ENCODE measurements around the gene INPP5A. TPM values are rescaled to one million over a fixed set of nuclear protein-coding genes. Genes with fewer than 3 reads are reported as not detected.
"Not testable (repeated sequence)": the region's sequence is repeated elsewhere in the genome, so short reads cannot be mapped to it uniquely, and the experiment has no call there.

The INPP5A gene
- total RNA-seq, 2 donors from 2014 or later = 65.2 to 102 TPM

DNA sequence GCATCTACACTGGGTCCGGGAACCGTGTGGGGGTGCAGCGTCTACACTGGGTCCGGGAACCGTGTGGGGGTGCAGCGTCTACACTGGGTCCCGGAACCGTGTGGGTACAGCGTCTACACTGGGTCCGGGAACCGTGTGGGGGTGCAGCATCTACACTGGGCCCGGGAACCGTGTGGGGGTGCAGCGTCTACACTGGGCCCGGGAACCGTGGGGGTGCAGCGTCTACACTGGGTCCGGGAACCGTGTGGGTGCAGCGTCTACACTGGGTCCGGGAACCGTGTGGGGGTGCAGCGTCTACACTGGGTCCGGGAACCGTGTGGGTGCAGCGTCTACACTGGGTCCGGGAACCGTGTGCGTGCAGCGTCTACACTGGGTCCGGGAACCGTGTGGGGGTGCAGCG, 254.5 kb downstream of the INPP5A start:
- intact Hi-C loops (cut with DNase I); DNase-seq (ENCODE audit: low spot score): not testable (repeated sequence)

DNA sequence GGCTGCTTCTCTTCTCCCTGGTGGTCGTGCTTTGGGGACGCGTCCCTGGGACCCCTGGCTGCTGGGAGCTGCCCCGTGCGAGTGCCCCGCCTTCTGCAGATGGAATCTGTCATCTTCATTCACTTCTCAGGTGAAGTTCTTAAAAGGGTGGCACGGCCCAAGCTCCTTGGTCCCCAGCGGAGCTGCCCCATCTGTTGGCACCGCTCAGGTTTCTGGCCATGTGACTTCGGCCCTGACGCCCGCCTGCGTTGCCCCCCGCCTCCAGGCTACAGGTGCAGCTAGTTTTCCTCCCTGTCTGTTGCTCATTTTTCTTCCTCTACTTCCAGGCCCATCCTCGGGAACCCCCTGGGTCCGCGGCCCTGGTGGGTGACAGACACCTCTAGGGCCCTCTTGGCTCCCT, 255.2 kb downstream of the INPP5A start:
- DNase-seq (ENCODE audit: low spot score) = no peak
- intact Hi-C loops (cut with DNase I) = no loop called here

DNA sequence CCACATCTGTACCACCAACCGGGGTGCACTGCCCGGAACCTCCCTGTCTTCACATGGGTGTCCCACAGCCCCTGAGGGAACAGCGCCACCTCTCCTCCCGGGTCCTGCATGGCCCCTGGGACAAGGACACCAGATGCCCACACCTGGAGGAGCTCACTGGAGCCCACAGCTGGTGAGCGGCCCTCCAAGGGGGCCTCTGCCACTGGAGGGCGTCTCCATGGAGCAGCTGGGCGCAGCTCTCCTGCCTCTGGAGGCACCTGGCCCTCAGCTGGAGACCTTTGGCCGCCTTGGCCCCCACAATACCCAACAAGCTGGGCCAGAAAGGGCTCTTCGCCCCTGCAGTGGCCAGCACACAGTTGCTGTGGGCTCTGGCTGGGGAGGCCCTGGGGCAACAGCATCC, 255.6 kb downstream of the INPP5A start:
- intact Hi-C loops (cut with DNase I) = no loop called here
- no peak for DNase-seq (ENCODE audit: low spot score)

DNA sequence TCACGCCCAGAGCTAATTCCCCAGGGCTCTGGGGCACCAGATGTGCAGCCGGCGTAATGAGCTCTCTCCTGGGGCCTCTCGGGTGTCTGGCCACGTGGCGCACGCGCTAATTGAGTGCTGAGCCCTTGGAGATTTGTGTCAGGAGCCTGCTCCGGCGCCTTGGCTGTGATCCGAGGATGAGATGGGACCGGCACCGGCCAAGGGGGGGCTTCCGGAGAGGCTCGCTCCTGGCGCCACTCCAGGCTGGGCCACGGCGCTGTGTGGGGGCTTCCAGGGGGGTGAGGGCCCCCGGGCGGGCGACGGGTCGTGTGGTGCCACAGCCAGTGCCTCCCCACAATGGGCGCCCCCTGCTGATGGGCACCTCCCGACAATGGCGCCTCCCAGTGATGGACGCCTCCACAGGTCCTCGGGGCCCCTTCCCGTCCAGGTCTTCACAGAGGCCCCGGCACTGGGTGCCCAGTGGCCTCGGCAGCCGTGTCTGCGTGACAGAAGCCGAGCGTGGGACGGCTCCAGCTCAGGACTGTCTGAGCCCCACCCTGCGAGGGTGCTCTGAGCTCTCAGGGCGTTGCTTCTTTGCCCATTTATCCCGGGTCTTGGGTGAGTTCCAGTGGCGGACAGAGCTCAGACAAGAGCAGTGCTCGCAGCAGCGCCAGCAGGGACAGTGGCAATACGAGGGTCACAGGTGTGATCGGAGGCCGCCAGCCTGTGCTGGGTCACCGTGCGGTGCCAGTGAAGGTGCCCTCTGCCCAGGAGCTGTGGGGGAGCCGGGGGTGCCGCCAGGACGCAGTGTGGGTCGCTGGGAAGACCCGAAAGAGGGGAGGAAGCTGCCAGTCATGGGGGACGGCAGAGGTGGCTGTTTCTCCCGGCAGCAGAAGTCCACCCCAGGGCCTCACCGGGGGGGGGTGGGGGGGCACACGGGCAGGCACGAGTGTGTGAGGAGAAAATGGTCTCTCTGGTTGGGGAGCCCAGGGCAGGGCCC, 256.6 kb downstream of the INPP5A start:
- intact Hi-C loops (cut with DNase I) = no loop called here
- no peak for DNase-seq (ENCODE audit: low spot score)

DNA sequence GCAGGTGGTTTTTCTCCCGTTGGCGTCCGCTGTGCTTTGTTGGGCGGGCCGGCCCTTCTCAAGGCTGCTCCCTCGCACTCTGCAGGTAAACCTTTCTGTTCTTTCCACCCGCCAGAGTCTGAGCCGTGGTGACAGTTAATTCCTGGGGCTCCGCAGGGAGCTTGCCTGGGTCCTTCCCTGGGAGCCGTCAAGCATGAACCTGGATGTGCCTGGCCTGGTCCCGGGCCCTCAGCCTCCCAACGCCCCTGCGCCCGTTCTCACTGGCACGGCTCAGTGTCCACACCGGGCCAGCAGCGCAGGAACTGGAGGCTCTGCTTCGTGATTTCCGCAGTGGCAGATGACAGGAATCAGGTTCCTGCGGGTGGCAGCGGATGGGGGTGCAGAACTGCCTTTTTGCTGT, 259.3 kb downstream of the INPP5A start:
- intact Hi-C loops (cut with DNase I) = no loop called here

DNA sequence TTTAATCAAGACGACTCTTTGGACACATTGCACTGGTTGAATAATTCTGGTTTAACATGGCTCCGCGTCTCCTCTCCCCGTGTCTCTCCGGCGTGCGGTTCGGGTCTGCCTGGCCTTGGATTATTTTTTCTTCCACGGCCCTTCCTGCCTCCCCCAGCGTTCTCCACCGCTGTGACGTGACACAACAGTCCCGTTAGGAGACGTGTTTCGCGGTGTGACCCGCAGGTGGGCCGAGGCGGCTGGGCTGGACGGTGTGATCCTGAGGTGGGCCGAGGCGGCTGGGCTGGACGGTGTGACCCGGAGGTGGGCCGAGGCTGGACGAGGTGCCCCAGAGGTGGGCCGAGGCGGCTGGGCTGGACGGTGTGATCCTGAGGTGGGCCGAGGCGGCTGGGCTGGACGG, 260.4 kb downstream of the INPP5A start:
- DNase-seq (ENCODE audit: low spot score); intact Hi-C loops (cut with DNase I): not testable (repeated sequence)

More for the DNA sequence above, 259.3 kb downstream of the INPP5A start:
- DNase-seq (ENCODE audit: low spot score) = no peak

DNA sequence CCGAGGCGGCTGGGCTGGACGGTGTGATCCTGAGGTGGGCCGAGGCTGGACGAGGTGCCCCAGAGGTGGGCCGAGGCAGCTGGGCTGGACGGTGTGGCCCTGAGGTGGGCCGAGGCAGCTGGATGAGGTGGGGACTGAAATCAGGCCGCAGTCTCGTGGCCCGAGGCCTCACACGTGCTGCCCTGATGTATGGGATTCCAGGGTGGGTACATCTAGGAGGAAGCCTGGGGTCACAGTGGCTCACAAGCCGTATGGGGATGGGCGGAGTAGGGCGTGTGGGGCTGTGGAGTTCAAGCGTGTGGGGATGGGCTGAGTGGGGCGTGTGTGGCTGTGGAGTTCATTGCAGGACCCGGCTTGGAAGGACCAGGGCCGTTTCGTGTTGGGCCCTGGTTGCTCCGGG, 260.8 kb downstream of the INPP5A start:
- no peak for DNase-seq (ENCODE audit: low spot score)
- intact Hi-C loops (cut with DNase I) = no loop called here

DNA sequence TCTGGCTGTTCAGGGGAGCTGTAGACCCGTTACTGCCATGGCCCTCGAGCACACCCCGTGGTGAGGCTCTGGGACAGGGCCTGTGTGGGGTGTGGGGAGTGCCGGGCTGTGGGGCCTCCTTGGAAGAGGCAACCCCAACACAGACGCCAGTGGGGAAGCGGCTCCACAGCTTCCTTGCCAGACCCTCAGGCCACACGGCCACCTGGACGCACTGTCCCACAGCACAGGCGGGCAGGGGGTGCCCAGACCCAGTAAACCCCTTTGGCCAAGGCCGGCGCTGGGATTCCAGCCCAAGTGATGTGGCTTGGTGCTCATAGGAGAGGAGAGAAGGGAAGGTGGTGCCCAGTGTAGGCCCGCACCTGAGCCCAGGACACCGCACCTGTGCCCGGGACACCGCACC, 261.3 kb downstream of the INPP5A start:
- intact Hi-C loops (cut with DNase I) = no loop called here
- no peak for DNase-seq (ENCODE audit: low spot score)

DNA sequence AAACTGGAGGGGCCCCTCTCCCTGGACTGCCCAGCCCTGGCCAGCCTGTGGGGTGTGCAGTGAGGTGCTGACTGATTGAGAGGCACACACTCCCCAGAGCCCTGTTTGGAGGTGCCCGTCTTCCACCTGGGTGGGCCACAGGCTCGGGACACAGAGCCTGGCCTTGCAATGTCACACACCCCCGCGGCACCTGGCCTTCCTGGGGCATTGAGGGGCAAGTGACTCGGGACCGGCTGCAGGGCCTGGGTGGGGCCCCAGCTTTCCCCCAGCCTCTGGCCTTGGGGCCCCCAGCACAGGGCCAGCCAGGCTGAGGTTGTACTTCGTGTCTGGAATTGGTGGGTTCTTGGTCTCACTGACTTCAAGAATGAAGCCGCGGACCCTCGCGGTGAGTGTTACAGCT, 262.3 kb downstream of the INPP5A start:
- intact Hi-C loops (cut with DNase I) = loop anchor here in 1 of 2 donors (5.0 kb wide), 1 partner anchor 222 kb away; no protein-coding TSS in a partner anchor
- DNase-seq (ENCODE audit: low spot score) = no peak

DNA sequence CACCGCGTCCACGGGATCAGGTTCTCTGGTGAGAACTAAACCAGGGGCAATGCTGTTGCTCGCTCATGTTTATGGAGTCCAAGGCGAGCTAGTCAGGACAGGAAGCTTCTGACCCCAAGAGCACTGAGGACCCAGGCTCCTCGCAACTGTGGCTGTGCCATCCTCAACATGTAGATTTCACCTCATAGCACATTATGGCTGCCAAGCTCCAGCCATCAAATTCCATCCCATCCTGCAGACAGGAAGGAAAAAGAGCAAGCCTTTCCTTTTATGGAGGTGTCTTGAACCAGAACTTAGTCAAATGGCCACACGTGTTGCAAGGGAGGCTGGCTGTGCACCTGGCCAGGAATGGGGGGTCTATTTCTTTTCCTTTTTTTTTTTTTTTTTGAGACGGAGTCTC, 264.5 kb downstream of the INPP5A start:
- no peak for DNase-seq (ENCODE audit: low spot score)
- intact Hi-C loops (cut with DNase I) = loop anchor here in 1 of 2 donors (5.0 kb wide), 1 partner anchor 220 kb away; no protein-coding TSS in a partner anchor

DNA sequence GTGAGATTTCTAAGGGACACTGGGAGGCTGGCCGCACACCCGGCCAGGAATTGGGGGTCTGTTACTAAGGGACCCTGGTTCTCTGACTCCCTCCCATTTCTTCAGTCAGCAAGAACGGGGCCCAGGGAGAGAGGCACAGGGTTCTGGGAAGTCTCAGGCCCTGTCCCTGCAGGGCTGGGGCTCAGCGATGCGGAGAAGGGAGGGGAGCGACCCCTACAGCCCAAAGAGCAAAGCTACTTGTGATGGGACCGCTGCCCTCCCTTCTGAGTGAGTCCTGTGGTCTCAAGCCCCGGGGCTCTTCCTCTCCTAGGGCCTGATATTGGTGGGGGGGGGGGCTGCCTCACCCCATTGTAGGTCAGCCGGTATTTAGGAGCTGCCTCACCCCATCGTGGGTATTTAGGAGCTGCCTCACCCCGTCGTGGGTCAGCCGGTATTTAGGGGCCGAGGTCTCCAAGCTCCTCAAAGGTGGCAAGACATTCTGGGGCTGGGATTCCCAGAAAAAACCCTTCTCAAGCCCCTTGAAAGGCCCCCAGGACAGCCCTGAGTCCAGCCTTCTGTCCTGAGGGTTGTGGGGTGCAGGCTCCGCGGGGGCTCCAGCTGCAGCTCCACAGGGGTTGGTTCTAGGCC, 265.2 kb downstream of the INPP5A start:
- no peak for DNase-seq (ENCODE audit: low spot score)
- intact Hi-C loops (cut with DNase I) = loop anchor here in 1 of 2 donors (5.0 kb wide), 1 partner anchor 219 kb away; no protein-coding TSS in a partner anchor

DNA sequence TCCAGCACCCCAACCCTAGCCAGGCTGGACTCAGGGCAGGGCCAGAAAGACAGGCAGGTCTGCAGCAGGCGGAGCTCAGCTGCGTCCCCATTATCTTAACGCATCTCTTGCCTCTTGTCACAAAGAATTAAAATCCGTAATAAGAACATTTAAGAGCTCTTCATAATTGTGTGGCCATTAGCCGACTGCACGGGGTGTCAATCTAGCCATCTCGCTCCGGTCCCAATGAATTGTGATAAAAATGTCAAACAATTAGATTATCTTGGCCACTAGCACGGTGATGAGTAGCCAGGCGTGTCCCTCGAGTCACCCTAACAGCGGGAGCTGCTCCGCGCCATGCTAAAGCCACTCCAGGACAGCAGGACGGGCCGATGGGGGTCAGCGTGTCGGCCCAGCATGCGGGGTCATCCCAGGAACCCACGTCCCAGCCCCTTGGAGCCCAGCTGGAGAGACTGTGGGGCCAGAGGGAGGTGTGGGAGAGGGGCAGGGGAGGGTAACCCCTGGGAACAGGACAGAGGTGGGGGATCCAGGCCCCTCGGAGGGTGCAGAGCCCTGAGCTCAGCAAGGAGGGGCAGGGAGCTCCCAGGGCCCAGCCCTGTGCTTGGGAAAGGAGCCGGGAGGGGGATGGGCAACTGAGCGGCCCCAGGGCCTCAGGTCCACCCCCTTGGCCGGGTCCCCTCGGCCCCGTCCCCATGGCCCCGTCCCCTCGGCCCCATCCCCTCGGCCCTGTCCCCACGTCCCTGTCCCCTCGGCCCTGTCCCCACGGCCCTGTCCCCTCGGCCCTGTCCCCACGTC, 266.0 kb downstream of the INPP5A start:
- intact Hi-C loops (cut with DNase I) = loop anchor here in 1 of 2 donors (5.0 kb wide), 1 partner anchor 219 kb away; no protein-coding TSS in a partner anchor

DNA sequence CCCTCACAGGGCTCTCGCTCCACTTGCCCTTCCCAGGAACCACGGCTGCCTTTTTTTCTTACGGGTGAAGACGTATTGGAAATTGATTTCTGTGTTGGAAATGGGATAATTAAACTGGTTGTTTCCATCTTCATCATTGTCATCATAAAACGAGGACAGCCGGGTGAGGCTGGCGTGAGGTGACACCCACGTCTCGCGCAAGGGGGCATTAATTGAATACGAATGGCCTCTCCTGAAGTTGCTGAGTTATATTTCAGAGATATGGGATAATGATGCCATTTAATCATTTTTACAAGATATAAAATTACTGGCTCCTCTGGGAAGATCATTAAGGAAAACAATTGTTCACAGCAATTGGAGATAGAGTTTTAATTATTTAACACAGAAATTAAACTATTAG, 266.7 kb downstream of the INPP5A start:
- intact Hi-C loops (cut with DNase I) = loop anchor here in 1 of 2 donors (5.0 kb wide), 1 partner anchor 218 kb away; no protein-coding TSS in a partner anchor
- DNase-seq (ENCODE audit: low spot score) = no peak

More for the DNA sequence above, 266.0 kb downstream of the INPP5A start:
- no peak for DNase-seq (ENCODE audit: low spot score)

DNA sequence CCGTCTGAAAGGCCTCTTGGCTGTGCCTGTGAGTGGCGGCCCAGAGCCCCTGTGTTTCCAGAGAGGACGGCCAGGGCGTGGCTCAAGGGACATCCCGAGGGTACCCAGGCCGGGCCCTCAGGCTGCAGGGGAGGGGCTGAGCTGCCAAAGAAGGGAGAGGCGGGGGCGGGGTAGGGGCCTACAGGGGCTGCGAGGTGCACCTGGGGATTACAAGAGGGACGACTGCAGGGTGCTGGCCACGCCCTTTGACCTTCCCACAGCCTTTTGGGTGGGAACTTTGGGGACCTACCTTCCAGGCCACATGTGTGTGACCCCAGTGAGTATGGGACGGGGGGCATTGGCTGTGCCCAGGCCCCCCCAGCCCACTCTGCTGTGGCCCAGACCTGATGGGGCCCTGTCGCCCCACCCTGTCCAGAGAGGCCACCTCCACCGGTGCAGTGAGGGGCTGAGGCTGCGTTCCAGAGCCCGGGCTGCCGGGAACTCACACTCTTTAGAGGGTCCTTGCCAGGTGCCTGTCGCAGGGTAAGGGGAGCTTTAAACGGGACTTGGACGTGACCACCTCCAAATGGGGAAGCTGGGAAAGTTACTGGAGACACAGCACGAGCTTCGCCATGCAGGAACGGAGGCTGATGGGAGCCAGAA, 267.3 kb downstream of the INPP5A start:
- no peak for DNase-seq (ENCODE audit: low spot score)
- intact Hi-C loops (cut with DNase I) = loop anchor here in 1 of 2 donors (5.0 kb wide), 2 partner anchors 217 to 543 kb away; no protein-coding TSS in a partner anchor

DNA sequence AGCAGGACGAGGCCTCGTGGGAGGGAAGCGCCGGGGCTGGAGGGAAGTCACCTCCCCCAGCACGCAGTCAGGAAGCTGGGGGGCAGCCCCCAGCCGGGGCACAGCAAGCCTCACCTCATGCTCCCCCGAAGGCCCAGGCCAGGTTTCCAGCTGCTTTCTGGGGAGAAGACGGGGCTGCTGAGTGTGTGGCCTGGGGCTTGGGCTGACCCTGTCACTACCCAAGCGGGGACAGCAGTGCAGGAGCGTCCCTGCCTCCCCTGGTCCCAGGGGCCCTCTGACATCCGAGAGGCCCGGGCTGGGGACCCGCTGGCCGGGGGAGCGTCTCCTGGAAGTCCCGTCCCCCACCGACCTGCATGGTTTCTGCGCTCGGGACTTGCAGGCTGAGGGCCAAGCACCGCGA, 268.0 kb downstream of the INPP5A start:
- DNase-seq (ENCODE audit: low spot score) = peak; percentile 55
- intact Hi-C loops (cut with DNase I) = loop anchor here in 1 of 2 donors (5.0 kb wide), 1 partner anchor 543 kb away; no protein-coding TSS in a partner anchor

DNA sequence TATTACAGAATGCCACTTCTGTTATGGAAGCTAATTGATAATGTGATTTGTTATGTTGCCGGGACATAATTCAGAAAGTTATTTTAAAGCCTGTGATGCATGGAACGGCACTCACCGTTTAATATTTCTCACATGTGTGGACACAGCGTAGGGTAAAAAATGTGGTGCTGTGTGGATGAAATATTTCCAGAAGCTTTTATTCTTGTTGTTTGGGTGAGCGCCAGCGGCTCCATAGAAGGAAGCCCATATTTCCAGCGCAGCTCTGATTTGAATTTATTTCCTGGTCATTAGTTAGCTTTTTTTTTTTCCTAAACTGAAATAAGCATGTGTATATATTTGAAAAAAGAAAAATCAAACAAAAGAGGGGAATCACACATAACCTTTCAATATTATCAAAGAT, 268.5 kb downstream of the INPP5A start:
- intact Hi-C loops (cut with DNase I) = loop anchor here in 1 of 2 donors (5.0 kb wide), 1 partner anchor 544 kb away; no protein-coding TSS in a partner anchor
- peak; percentile 11 for DNase-seq (ENCODE audit: low spot score)

DNA sequence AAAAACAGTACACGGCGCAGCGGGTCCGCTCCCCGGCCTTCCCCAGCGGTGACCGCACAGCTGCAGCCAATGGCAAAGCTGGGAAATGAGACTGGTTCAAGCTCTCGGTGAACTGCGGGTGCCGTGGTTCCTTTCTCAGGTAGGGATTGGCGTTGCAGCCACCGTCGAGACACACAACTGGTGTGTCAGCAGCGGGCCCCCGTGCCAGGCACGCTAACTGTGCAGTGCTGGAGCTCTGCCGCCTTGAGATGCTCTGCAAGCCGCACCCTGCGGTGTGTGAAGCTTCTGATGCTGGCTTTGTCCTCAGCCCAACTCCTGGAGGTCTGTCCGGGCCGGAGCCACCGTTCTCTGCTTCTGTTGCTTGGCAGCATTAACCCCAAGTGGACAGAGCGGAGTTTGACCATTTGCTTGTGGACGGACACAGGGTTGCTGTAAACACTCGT, 269.0 kb downstream of the INPP5A start:
- intact Hi-C loops (cut with DNase I) = loop anchor here in 1 of 2 donors (5.0 kb wide), 1 partner anchor 544 kb away; no protein-coding TSS in a partner anchor
- peak; percentile 78 for DNase-seq (ENCODE audit: low spot score)

DNA sequence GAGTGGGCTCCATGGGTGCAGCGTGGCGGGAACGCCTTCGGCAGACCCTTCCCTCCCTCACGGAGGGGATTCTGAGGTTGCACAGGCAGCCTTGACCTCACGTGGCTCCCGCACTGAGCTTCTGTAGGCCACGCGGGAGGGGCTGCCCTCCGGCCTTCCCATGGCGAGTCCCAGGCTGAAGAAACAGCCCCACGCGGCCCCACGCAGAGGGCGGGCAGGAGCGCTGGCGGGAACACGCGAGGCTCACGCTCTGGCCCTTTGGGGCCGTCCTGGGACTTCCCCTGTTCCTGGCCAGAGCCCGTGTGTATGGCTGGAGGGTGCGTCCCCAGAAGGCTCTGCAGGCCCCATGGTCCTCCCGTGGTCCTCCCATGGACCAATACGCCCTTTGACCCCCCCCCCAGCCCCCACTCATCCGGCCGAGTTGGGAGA, 270.0 kb downstream of the INPP5A start:
- intact Hi-C loops (cut with DNase I) = loop anchor here in 1 of 2 donors (5.0 kb wide), 1 partner anchor 545 kb away; no protein-coding TSS in a partner anchor
- DNase-seq (ENCODE audit: low spot score) = no peak

Measured in posterior vena cava (tissue), 2 donors.